ENCODE data around the gene CRYZL1.

DNA sequence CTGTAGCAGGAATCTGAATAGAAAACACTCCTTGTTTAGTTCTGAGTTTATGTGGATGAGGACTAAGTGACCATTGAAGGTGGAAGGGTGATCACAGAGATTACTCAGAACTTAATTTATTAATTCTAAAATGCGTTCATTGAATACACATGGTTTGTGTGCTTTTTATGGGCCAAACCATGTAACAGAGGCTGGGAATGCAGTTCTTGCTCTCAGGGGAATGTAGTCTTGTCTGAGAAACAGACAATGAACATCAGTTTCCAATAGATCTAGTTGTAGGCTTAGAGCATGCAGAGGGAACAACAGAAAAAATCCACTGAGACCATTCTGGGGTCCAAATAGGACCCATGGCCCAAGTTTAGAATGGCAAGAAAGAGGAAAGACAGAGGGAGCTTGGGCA lies 46.8 kb upstream of the CRYZL1 start:
- TF ChIP-seq EP300 (IDR thresholded peaks at IDR 0.05) (no peak), POLR2A (IDR thresholded peaks at IDR 0.05) (no peak), CTCF (IDR thresholded peaks at IDR 0.05) (no peak)

All from gastroesophageal sphincter (tissue), 3 donors.